CD4-positive, alpha-beta T cell (primary cell): ENCODE data around the gene DUOXA1. TPM values are rescaled to one million over a fixed set of nuclear protein-coding genes. Genes with fewer than 3 reads are reported as not detected.

Experiments
- ATAC-seq: fragments of 200-7000 bp; cut with Tn5 transposase; one replicate; pipeline ENCODE4 v1.10.0; 2022; ENCODE audit warnings: mild to moderate bottlenecking; ENCODE audit not compliant: poor library complexity
- CTCF ChIA-PET: fragments of 350-600 bp; sonication (Branson Sonifier 250); formaldehyde crosslinking; loops from one replicate; lab custom pipeline; 2021; ENCODE audit warnings: antibody characterized with exemption, inconsistent platforms; lab: Charles Lee
- POLR2A ChIA-PET: fragments of 350-600 bp; sonication (Branson Sonifier 250); formaldehyde crosslinking; loops from one replicate; lab custom pipeline; 2021; ENCODE audit warnings: antibody characterized with exemption, inconsistent platforms; lab: Charles Lee
- DNase-seq, 14 experiments: peaks; one replicate each; pipeline ENCODE4 v3.0.0-alpha.2; 2013 to 2020; ENCODE audit warnings: mixed read lengths in 2 of 14
- H3K27ac ChIP-seq, 2 donors: one replicate each; pipeline versions ENCODE4 v1.5.1 to v1.7.0; 2013; ENCODE audit warnings: low read length in 2 of 2, low read depth in 1 of 2, mild to moderate bottlenecking in 1 of 2
- H3K27me3 ChIP-seq, 2 experiments: 1 replicate in 1 of 2; 2 replicates in 1 of 2; pipeline versions ENCODE4 v1.6.1 to v1.7.0; 2013; ENCODE audit warnings: low read length in 2 of 2, control low read depth in 1 of 2, mild to moderate bottlenecking in 1 of 2, moderate library complexity in 1 of 2; ENCODE audit not compliant: insufficient read depth in 2 of 2, control insufficient read depth in 1 of 2
- H3K36me3 ChIP-seq: one replicate; pipeline ENCODE4 v1.6.1; 2013; ENCODE audit warnings: low read length, control low read depth; ENCODE audit not compliant: insufficient read depth
- H3K4me1 ChIP-seq: one replicate; pipeline ENCODE4 v1.6.1; 2013; ENCODE audit warnings: low read length, control low read depth; ENCODE audit not compliant: insufficient read depth
- H3K4me3 ChIP-seq: one replicate; pipeline ENCODE4 v1.5.1; 2013; ENCODE audit warnings: mild to moderate bottlenecking, low read length, moderate library complexity
- H3K9me3 ChIP-seq, 2 experiments: 1 replicate in 1 of 2; 2 replicates in 1 of 2; pipeline versions ENCODE4 v1.6.1 to v1.7.0; 2013; ENCODE audit warnings: low read length in 2 of 2, mild to moderate bottlenecking in 2 of 2, control low read depth in 1 of 2, moderate library complexity in 1 of 2; ENCODE audit not compliant: control insufficient read depth in 1 of 2, insufficient read depth in 1 of 2
- H3K27ac Mint-ChIP-seq: one replicate; pipeline ENCODE4 v1.8.0; 2020; ENCODE audit warnings: mixed read lengths
- H3K27me3 Mint-ChIP-seq: one replicate; pipeline ENCODE4 v1.8.0; 2021; ENCODE audit warnings: mixed read lengths
- H3K36me3 Mint-ChIP-seq: one replicate; pipeline ENCODE4 v1.8.0; 2021; ENCODE audit warnings: low read depth, mixed read lengths
- H3K4me1 Mint-ChIP-seq: one replicate; pipeline ENCODE4 v1.8.0; 2021; ENCODE audit warnings: low read depth, mixed read lengths
- H3K4me3 Mint-ChIP-seq: one replicate; pipeline ENCODE4 v1.8.0; 2020; ENCODE audit warnings: mild to moderate bottlenecking, mixed read lengths
- H3K9me3 Mint-ChIP-seq: one replicate; pipeline ENCODE4 v1.8.0; 2020; ENCODE audit warnings: mixed read lengths
- intact Hi-C, 2 experiments: fragments of 100-400 bp; cut with DNase I in 1 of 2; cut with micrococcal nuclease in 1 of 2; formaldehyde crosslinking; loops; one replicate each; pipeline versions ENCODE4 v1.15.1 to v1.9.0; 2023 to 2025; cut with DNase I, micrococcal nuclease
- total RNA-seq, 174 experiments: library from RNA in 2 of 174; stranded (reverse) in 2 of 174; gene quantifications; one replicate each; pipeline ENCODE4 v1.2.3 and lab custom pipeline; 2021 to 2026
- TF ChIP-seq, protein P1 (sequence below): fragments of 200-600 bp; IDR thresholded peaks from one replicate; pipeline ENCODE4 v1.8.0; 2022; ENCODE audit warnings: antibody characterized with exemption, mild to moderate bottlenecking

DUOXA1 gene
- total RNA-seq, 2 experiments from 2014 or later = 0.44 to 1.0 TPM

- no peak for DNase-seq
- Histone ChIP-seq H3K9me3 (peaks cover 0 to 6% of the 10 kb centered on the region in 2 experiments), H3K4me3 (no peak overlapping the region), H3K4me1 (no peaks in the 10 kb centered on the region), H3K36me3 (no peaks in the 10 kb centered on the region), H3K27me3 (peaks cover 0 to 3% of the 10 kb centered on the region in 2 experiments), H3K27ac (no peak overlapping the region)
- CTCF ChIA-PET = no interaction called here
- Mint-ChIP-seq H3K4me1 (no peaks in the 10 kb centered on the region), H3K4me3 (no peak overlapping the region), H3K27ac (no peak overlapping the region), H3K9me3 (no peaks in the 10 kb centered on the region), H3K27me3 (peaks cover 46% of the 10 kb centered on the region), H3K36me3 (no peaks in the 10 kb centered on the region)
- POLR2A ChIA-PET = no interaction called here
- intact Hi-C loops = no loop called here
- ATAC-seq = no peak
- TF ChIP-seq, protein P1, sequence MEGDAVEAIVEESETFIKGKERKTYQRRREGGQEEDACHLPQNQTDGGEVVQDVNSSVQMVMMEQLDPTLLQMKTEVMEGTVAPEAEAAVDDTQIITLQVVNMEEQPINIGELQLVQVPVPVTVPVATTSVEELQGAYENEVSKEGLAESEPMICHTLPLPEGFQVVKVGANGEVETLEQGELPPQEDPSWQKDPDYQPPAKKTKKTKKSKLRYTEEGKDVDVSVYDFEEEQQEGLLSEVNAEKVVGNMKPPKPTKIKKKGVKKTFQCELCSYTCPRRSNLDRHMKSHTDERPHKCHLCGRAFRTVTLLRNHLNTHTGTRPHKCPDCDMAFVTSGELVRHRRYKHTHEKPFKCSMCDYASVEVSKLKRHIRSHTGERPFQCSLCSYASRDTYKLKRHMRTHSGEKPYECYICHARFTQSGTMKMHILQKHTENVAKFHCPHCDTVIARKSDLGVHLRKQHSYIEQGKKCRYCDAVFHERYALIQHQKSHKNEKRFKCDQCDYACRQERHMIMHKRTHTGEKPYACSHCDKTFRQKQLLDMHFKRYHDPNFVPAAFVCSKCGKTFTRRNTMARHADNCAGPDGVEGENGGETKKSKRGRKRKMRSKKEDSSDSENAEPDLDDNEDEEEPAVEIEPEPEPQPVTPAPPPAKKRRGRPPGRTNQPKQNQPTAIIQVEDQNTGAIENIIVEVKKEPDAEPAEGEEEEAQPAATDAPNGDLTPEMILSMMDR = no peak
Measured at GRCh38 chr15:45102226-45102625, 27.5 kb downstream of the DUOXA1 start.

DNA sequence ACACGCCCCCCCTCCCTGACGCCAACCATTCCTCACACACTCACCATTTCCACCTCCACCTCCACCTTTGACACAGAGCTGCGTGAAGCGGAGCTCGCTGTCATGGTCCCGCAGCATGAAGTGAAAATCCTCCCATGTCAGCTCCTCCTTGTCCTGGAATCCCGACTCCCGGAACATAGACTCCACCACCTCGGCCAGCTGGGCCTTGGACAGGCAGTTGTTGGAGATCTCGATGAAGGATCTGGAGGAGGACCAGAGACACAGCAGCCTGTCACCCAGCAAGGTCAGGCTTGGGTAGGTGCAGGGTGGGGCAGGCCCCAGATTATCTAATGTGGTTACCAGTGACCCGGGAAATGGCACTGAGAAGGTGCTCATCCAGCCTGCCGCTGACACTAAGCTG lies 27.9 kb downstream of the DUOXA1 start:
- ChIA-PET POLR2A (no interaction called here), CTCF (no interaction called here)
- no peaks in the 10 kb centered on the region for H3K9me3 Mint-ChIP-seq
- no peak overlapping the region for H3K27ac ChIP-seq
- H3K36me3 Mint-ChIP-seq = no peaks in the 10 kb centered on the region
- H3K27me3 ChIP-seq = peaks cover 0 to 3% of the 10 kb centered on the region in 2 experiments
- peaks cover 41% of the 10 kb centered on the region for H3K27me3 Mint-ChIP-seq
- DNase-seq (no peak), ATAC-seq (no peak)
- no peaks in the 10 kb centered on the region for H3K36me3 ChIP-seq
- no peak overlapping the region for H3K4me3 Mint-ChIP-seq
- no peaks in the 10 kb centered on the region for H3K4me1 Mint-ChIP-seq
- H3K27ac Mint-ChIP-seq = no peak overlapping the region
- TF ChIP-seq, protein P1 = no peak
- no peak overlapping the region for H3K4me3 ChIP-seq
- intact Hi-C loops = no loop called here
- H3K4me1 ChIP-seq = no peaks in the 10 kb centered on the region
- H3K9me3 ChIP-seq = peaks cover 0 to 6% of the 10 kb centered on the region in 2 experiments

- Mint-ChIP-seq H3K9me3 (no peaks in the 10 kb centered on the region), H3K4me1 (no peaks in the 10 kb centered on the region), H3K4me3 (no peak overlapping the region), H3K27me3 (peaks cover 34% of the 10 kb centered on the region), H3K27ac (no peak overlapping the region), H3K36me3 (no peaks in the 10 kb centered on the region)
- Histone ChIP-seq H3K4me3 (no peak overlapping the region), H3K9me3 (peaks cover 0 to 2% of the 10 kb centered on the region in 2 experiments), H3K4me1 (no peaks in the 10 kb centered on the region), H3K36me3 (no peaks in the 10 kb centered on the region), H3K27me3 (peaks cover 0 to 2% of the 10 kb centered on the region in 2 experiments), H3K27ac (no peak overlapping the region)
- CTCF ChIA-PET = no interaction called here
- TF ChIP-seq, protein P1 = no peak
- DNase-seq = no peak
- no peak for ATAC-seq
- POLR2A ChIA-PET = no interaction called here
- intact Hi-C loops = no loop called here
Measured at GRCh38 chr15:45100884-45101625, 28.6 kb downstream of the DUOXA1 start.
